WTC11 (cell line): ENCODE data around the gene PRRC2B. TPM values are rescaled to one million over a fixed set of nuclear protein-coding genes. Genes with fewer than 3 reads are reported as not detected.

Experiments
- ATAC-seq: fragments of 200-7000 bp; cut with Tn5 transposase; 2 replicates; pipeline ENCODE4 v1.10.0; 2021; ENCODE audit warnings: mild to moderate bottlenecking, moderate library complexity
- CTCF ChIA-PET: fragments of 300-600 bp; sonication (Branson Sonifier 250); formaldehyde crosslinking; loops from one replicate; lab custom pipeline; 2021; ENCODE audit warnings: antibody characterized with exemption; lab: Charles Lee
- POLR2A ChIA-PET: fragments of 350-600 bp; sonication (Branson Sonifier 250); formaldehyde crosslinking; loops from one replicate; lab custom pipeline; 2021; ENCODE audit warnings: antibody characterized with exemption; lab: Charles Lee
- DNase-seq: peaks from one replicate; pipeline ENCODE4 v3.0.0; 2021; ENCODE audit warnings: low spot score
- H3K27ac Mint-ChIP-seq: 2 replicates; pipeline ENCODE4 v1.8.0; 2021; ENCODE audit warnings: mixed read lengths
- H3K27me3 Mint-ChIP-seq: 2 replicates; pipeline ENCODE4 v1.8.0; 2021; ENCODE audit warnings: low read depth, mild to moderate bottlenecking, moderate library complexity, mixed read lengths
- H3K36me3 Mint-ChIP-seq: 2 replicates; pipeline ENCODE4 v1.8.0; 2021; ENCODE audit warnings: mixed read lengths
- H3K4me1 Mint-ChIP-seq: 2 replicates; pipeline ENCODE4 v1.8.0; 2022; ENCODE audit warnings: mixed read lengths
- H3K4me3 Mint-ChIP-seq: 2 replicates; pipeline ENCODE4 v1.8.0; 2021; ENCODE audit warnings: mild to moderate bottlenecking, moderate library complexity, mixed read lengths
- H3K9me3 Mint-ChIP-seq: 2 replicates; pipeline ENCODE4 v1.8.0; 2021; ENCODE audit warnings: mixed read lengths
- AFF4 ChIP-seq: sonication (generic); formaldehyde crosslinking; IDR thresholded peaks from 2 replicates; pipeline ENCODE4 v1.8.1; 2023; ENCODE audit warnings: mild to moderate bottlenecking, missing genetic modification reagents, borderline replicate concordance
- ATF3 ChIP-seq: sonication (generic); formaldehyde crosslinking; conservative IDR thresholded peaks from 2 replicates; pipeline ENCODE4 v1.8.1; 2022; ENCODE audit warnings: mild to moderate bottlenecking, missing genetic modification reagents
- CDX4 ChIP-seq: fragments of 250-450 bp; sonication (Bioruptor Pico); IDR thresholded peaks from 2 replicates; pipeline ENCODE4 v1.9.0; 2021; ENCODE audit warnings: moderate library complexity, mild to moderate bottlenecking, inconsistent platforms, borderline replicate concordance
- EMX1 ChIP-seq: fragments of 250-450 bp; sonication (Bioruptor Pico); IDR thresholded peaks from 2 replicates; pipeline ENCODE4 v1.8.0; 2021; ENCODE audit warnings: mild to moderate bottlenecking
- ESRRA ChIP-seq: sonication (generic); formaldehyde crosslinking; IDR thresholded peaks from 2 replicates; pipeline ENCODE4 v1.8.1; 2022; ENCODE audit warnings: mild to moderate bottlenecking, missing genetic modification reagents, borderline replicate concordance
- FOXP1 ChIP-seq: sonication (generic); formaldehyde crosslinking; IDR thresholded peaks from 2 replicates; pipeline ENCODE4 v1.8.0; 2022; ENCODE audit warnings: missing genetic modification reagents, mild to moderate bottlenecking, moderate library complexity, borderline replicate concordance
- GABPB1 ChIP-seq: sonication (generic); formaldehyde crosslinking; IDR thresholded peaks from 2 replicates; pipeline ENCODE4 v1.8.1; 2023; ENCODE audit warnings: mild to moderate bottlenecking, missing genetic modification reagents
- JUN ChIP-seq: sonication (generic); formaldehyde crosslinking; IDR thresholded peaks from 2 replicates; pipeline ENCODE4 v1.8.0; 2023; ENCODE audit warnings: mild to moderate bottlenecking, missing genetic modification reagents
- PREB ChIP-seq: sonication (generic); formaldehyde crosslinking; IDR thresholded peaks from 2 replicates; pipeline ENCODE4 v1.8.1; 2022; ENCODE audit warnings: mild to moderate bottlenecking, missing genetic modification reagents, moderate library complexity, borderline replicate concordance
- USF1 ChIP-seq: sonication (generic); formaldehyde crosslinking; IDR thresholded peaks from 2 replicates; pipeline ENCODE4 v1.8.0; 2022; ENCODE audit warnings: mild to moderate bottlenecking, missing genetic modification reagents
- ZBTB21 ChIP-seq: sonication (generic); formaldehyde crosslinking; IDR thresholded peaks from 2 replicates; pipeline ENCODE4 v1.8.1; 2023; ENCODE audit warnings: mild to moderate bottlenecking, missing genetic modification reagents, borderline replicate concordance
- ZNF396 ChIP-seq: fragments of 250-450 bp; sonication (Bioruptor Pico); IDR thresholded peaks from 2 replicates; pipeline ENCODE4 v1.8.0; 2021; ENCODE audit warnings: mild to moderate bottlenecking, moderate library complexity, borderline replicate concordance
- total RNA-seq: library from RNA; stranded (reverse); gene quantifications from 3 replicates; pipeline ENCODE4 v1.2.3, GENCODE V29; 2021

Gene PRRC2B
- total RNA-seq, 1 experiment from 2014 or later = 272 TPM

- no peaks in the 10 kb centered on the region; the same call in 1 of the 2 replicates for H3K27me3 Mint-ChIP-seq
- H3K4me1 Mint-ChIP-seq = no peaks in the 10 kb centered on the region
- DNase-seq = no peak
- no peak overlapping the region for H3K4me3 Mint-ChIP-seq
- CTCF ChIA-PET = interaction anchor here (1.2 kb wide), 1 partner anchor 107 kb away, joined by 3 read pairs; no protein-coding TSS in a partner anchor
- no peaks in the 10 kb centered on the region for H3K9me3 Mint-ChIP-seq
- peaks cover 85% of the 10 kb centered on the region for H3K36me3 Mint-ChIP-seq
- ATAC-seq = no peak
- POLR2A ChIA-PET = no interaction called here
- peak overlapping the region; percentile 57 for H3K27ac Mint-ChIP-seq
- no peak for TF ChIP-seq FOXP1 (CRISPR knock-in tag)
Observed at GRCh38 chr9:131474711-131475110, 80.8 kb downstream of the PRRC2B start.

GRCh38 chr9:131475111-131475955 is 81.4 kb downstream of the PRRC2B start:
- CTCF ChIA-PET = interaction anchor here (1.0 to 2.0 kb wide), 6 partner anchors 28 to 126 kb away, joined by 3 to 7 read pairs (median 5); partner anchors contain the start of gene POMT1

More at GRCh38 chr9:131475111-131475955, 81.4 kb downstream of the PRRC2B start:
- Mint-ChIP-seq H3K4me1 (no peaks in the 10 kb centered on the region), H3K27me3 (no peaks in the 10 kb centered on the region; the same call in 1 of the 2 replicates), H3K27ac (peak overlapping the region; percentile 57), H3K9me3 (no peaks in the 10 kb centered on the region), H3K4me3 (no peak overlapping the region), H3K36me3 (peaks cover 84% of the 10 kb centered on the region)
- POLR2A ChIA-PET = no interaction called here
- ATAC-seq (no peak), DNase-seq (no peak)
- TF ChIP-seq JUN (no peak), ZBTB21 (CRISPR knock-in tag) (no peak), AFF4 (no peak), ZNF396 (CRISPR knock-in tag) (no peak), PREB (CRISPR knock-in tag) (no peak), CDX4 (CRISPR knock-in tag) (no peak), USF1 (CRISPR knock-in tag) (no peak), GABPB1 (CRISPR knock-in tag) (no peak), ATF3 (no peak), EMX1 (CRISPR knock-in tag) (no peak), ESRRA (CRISPR knock-in tag) (no peak)
